Measurements from ENCODE around the gene NPR3.

GRCh38 chr5:32684260-32684659 lies 26.9 kb upstream of the NPR3 start:
- TF ChIP-seq, protein P1, sequence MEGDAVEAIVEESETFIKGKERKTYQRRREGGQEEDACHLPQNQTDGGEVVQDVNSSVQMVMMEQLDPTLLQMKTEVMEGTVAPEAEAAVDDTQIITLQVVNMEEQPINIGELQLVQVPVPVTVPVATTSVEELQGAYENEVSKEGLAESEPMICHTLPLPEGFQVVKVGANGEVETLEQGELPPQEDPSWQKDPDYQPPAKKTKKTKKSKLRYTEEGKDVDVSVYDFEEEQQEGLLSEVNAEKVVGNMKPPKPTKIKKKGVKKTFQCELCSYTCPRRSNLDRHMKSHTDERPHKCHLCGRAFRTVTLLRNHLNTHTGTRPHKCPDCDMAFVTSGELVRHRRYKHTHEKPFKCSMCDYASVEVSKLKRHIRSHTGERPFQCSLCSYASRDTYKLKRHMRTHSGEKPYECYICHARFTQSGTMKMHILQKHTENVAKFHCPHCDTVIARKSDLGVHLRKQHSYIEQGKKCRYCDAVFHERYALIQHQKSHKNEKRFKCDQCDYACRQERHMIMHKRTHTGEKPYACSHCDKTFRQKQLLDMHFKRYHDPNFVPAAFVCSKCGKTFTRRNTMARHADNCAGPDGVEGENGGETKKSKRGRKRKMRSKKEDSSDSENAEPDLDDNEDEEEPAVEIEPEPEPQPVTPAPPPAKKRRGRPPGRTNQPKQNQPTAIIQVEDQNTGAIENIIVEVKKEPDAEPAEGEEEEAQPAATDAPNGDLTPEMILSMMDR (conservative IDR thresholded peaks at IDR 0.05 in 1 of 2, IDR thresholded peaks at IDR 0.05 in 1 of 2; ENCODE audit: low read depth in 1 of 2, low read length in 2 of 2), result no peak
- no peak for TF ChIP-seq EZH2 (IDR thresholded peaks at IDR 0.05; ENCODE audit: low read length, missing control alignments)

Measured in fibroblast of lung (primary cell).